Measurements from ENCODE around the gene PPP2R2C. TPM values are rescaled to one million over a fixed set of nuclear protein-coding genes. Genes with fewer than 3 reads are reported as not detected.

PPP2R2C gene
- total and polyA plus RNA-seq, 2 experiments from 2014 or later: 1.3 to 9.2 TPM

- no peak for TF ChIP-seq REST (IDR thresholded peaks at IDR 0.05; ENCODE audit: unreplicated experiment)
- no peak for TF ChIP-seq ETS1 (IDR thresholded peaks at IDR 0.05)
- TF ChIP-seq EZH2 (IDR thresholded peaks at IDR 0.05; ENCODE audit: low read depth, unreplicated experiment): no peak
- no peak for TF ChIP-seq ZNF114 (CRISPR knock-in tag; IDR thresholded peaks at IDR 0.05)
- Mint-ChIP-seq H3K4me3 (no peak overlapping the region), H3K4me1 (peaks cover 6% of the 10 kb centered on the region; the same call in 1 of the 3 replicates), H3K9me3 (peaks cover 9% of the 10 kb centered on the region), H3K27me3 (ENCODE audit: insufficient read depth, low read depth, poor library complexity) (peaks cover 25% of the 10 kb centered on the region), H3K27ac (no peak overlapping the region), H3K36me3 (ENCODE audit: low read depth) (peaks cover 7% of the 10 kb centered on the region; the same call in 2 of the 3 replicates)
- Histone ChIP-seq H3K79me2 (replicated peaks; ENCODE audit: insufficient read depth) (no peaks in the 10 kb centered on the region), H3K4me1 (ENCODE audit: insufficient read depth) (peaks cover 3% of the 10 kb centered on the region; the same call in 1 of the 2 replicates), H3K4me2 (no peak overlapping the region), H2AFZ (no peak overlapping the region), H3K9me2 (ENCODE audit: insufficient read depth) (no peaks in the 10 kb centered on the region), H4K20me1 (replicated peaks; ENCODE audit: insufficient read depth) (no peaks in the 10 kb centered on the region), H3F3A (replicated peaks; ENCODE audit: low read depth) (no peaks in the 10 kb centered on the region; the same call in 1 of the 2 replicates), H3K27me3 (ENCODE audit: insufficient read depth) (peaks cover 16% of the 10 kb centered on the region), H3K27ac (ENCODE audit: low read depth) (no peak overlapping the region), H3K36me3 (ENCODE audit: insufficient read depth) (no peaks in the 10 kb centered on the region; the same call in 1 of the 2 replicates), H3K4me3 (no peak overlapping the region)
- no peak for ATAC-seq
- no peak for DNase-seq (ENCODE audit: low spot score)
These were observed 164.5 kb downstream of the PPP2R2C start for GRCh38 chr4:6307891-6308290.

- no peaks in the 10 kb centered on the region for H3K79me2 ChIP-seq (replicated peaks; ENCODE audit: insufficient read depth)
- no peaks in the 10 kb centered on the region; the same call in 1 of the 2 replicates for H3K36me3 ChIP-seq (ENCODE audit: insufficient read depth)
- Mint-ChIP-seq H3K27me3 (ENCODE audit: insufficient read depth, low read depth, poor library complexity) (peaks cover 25% of the 10 kb centered on the region), H3K4me1 (peaks cover 6% of the 10 kb centered on the region; the same call in 1 of the 3 replicates), H3K4me3 (no peak overlapping the region), H3K9me3 (peaks cover 9% of the 10 kb centered on the region), H3K27ac (no peak overlapping the region), H3K36me3 (ENCODE audit: low read depth) (peaks cover 14% of the 10 kb centered on the region; the same call in 2 of the 3 replicates)
- ATAC-seq (no peak), DNase-seq (ENCODE audit: low spot score) (no peak)
- H2AFZ ChIP-seq: no peak overlapping the region
- H3K4me1 ChIP-seq (ENCODE audit: insufficient read depth): peaks cover 3% of the 10 kb centered on the region; the same call in 1 of the 2 replicates
- H3K27ac ChIP-seq (ENCODE audit: low read depth): no peak overlapping the region
- H3K4me2 ChIP-seq: no peak overlapping the region
- H3K4me3 ChIP-seq: no peak overlapping the region
- no peaks in the 10 kb centered on the region; the same call in 1 of the 2 replicates for H3F3A ChIP-seq (replicated peaks; ENCODE audit: low read depth)
- no peaks in the 10 kb centered on the region for H3K9me2 ChIP-seq (ENCODE audit: insufficient read depth)
- H4K20me1 ChIP-seq (replicated peaks; ENCODE audit: insufficient read depth): no peaks in the 10 kb centered on the region
- peaks cover 16% of the 10 kb centered on the region for H3K27me3 ChIP-seq (ENCODE audit: insufficient read depth)
- TF ChIP-seq, protein P1, sequence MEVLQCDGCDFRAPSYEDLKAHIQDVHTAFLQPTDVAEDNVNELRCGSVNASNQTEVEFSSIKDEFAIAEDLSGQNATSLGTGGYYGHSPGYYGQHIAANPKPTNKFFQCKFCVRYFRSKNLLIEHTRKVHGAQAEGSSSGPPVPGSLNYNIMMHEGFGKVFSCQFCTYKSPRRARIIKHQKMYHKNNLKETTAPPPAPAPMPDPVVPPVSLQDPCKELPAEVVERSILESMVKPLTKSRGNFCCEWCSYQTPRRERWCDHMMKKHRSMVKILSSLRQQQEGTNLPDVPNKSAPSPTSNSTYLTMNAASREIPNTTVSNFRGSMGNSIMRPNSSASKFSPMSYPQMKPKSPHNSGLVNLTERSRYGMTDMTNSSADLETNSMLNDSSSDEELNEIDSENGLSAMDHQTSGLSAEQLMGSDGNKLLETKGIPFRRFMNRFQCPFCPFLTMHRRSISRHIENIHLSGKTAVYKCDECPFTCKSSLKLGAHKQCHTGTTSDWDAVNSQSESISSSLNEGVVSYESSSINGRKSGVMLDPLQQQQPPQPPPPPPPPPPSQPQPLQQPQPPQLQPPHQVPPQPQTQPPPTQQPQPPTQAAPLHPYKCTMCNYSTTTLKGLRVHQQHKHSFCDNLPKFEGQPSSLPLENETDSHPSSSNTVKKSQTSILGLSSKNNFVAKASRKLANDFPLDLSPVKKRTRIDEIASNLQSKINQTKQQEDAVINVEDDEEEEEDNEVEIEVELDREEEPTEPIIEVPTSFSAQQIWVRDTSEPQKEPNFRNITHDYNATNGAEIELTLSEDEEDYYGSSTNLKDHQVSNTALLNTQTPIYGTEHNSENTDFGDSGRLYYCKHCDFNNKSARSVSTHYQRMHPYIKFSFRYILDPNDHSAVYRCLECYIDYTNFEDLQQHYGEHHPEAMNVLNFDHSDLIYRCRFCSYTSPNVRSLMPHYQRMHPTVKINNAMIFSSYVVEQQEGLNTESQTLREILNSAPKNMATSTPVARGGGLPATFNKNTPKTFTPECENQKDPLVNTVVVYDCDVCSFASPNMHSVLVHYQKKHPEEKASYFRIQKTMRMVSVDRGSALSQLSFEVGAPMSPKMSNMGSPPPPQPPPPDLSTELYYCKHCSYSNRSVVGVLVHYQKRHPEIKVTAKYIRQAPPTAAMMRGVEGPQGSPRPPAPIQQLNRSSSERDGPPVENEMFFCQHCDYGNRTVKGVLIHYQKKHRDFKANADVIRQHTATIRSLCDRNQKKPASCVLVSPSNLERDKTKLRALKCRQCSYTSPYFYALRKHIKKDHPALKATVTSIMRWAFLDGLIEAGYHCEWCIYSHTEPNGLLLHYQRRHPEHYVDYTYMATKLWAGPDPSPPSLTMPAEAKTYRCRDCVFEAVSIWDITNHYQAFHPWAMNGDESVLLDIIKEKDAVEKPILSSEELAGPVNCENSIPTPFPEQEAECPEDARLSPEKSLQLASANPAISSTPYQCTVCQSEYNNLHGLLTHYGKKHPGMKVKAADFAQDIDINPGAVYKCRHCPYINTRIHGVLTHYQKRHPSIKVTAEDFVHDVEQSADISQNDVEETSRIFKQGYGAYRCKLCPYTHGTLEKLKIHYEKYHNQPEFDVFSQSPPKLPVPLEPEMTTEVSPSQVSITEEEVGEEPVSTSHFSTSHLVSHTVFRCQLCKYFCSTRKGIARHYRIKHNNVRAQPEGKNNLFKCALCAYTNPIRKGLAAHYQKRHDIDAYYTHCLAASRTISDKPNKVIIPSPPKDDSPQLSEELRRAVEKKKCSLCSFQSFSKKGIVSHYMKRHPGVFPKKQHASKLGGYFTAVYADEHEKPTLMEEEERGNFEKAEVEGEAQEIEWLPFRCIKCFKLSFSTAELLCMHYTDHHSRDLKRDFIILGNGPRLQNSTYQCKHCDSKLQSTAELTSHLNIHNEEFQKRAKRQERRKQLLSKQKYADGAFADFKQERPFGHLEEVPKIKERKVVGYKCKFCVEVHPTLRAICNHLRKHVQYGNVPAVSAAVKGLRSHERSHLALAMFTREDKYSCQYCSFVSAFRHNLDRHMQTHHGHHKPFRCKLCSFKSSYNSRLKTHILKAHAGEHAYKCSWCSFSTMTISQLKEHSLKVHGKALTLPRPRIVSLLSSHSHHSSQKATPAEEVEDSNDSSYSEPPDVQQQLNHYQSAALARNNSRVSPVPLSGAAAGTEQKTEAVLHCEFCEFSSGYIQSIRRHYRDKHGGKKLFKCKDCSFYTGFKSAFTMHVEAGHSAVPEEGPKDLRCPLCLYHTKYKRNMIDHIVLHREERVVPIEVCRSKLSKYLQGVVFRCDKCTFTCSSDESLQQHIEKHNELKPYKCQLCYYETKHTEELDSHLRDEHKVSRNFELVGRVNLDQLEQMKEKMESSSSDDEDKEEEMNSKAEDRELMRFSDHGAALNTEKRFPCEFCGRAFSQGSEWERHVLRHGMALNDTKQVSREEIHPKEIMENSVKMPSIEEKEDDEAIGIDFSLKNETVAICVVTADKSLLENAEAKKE (CRISPR knock-in tag; IDR thresholded peaks at IDR 0.05): no peak
- TF ChIP-seq CREB1 (CRISPR knock-in tag; IDR thresholded peaks at IDR 0.05; ENCODE audit: low read depth) (no peak), JUNB (IDR thresholded peaks at IDR 0.05; ENCODE audit: unreplicated experiment) (no peak), STAT1 (IDR thresholded peaks at IDR 0.05; ENCODE audit: unreplicated experiment) (no peak)
- TF ChIP-seq, protein P2, sequence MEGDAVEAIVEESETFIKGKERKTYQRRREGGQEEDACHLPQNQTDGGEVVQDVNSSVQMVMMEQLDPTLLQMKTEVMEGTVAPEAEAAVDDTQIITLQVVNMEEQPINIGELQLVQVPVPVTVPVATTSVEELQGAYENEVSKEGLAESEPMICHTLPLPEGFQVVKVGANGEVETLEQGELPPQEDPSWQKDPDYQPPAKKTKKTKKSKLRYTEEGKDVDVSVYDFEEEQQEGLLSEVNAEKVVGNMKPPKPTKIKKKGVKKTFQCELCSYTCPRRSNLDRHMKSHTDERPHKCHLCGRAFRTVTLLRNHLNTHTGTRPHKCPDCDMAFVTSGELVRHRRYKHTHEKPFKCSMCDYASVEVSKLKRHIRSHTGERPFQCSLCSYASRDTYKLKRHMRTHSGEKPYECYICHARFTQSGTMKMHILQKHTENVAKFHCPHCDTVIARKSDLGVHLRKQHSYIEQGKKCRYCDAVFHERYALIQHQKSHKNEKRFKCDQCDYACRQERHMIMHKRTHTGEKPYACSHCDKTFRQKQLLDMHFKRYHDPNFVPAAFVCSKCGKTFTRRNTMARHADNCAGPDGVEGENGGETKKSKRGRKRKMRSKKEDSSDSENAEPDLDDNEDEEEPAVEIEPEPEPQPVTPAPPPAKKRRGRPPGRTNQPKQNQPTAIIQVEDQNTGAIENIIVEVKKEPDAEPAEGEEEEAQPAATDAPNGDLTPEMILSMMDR (conservative IDR thresholded peaks at IDR 0.05; ENCODE audit: low read depth in 2 of 2): no peak
These were observed 165.2 kb downstream of the PPP2R2C start for GRCh38 chr4:6307230-6307629.

Data from GM23338 (cell line).